GM06990 (cell line): Measurements from ENCODE around the gene IGHMBP2.

Source experiments
- DNase-seq: peaks from one replicate; pipeline ENCODE4 v3.0.0-alpha.2; 2011; ENCODE audit not compliant: insufficient read length; ENCODE audit errors: extremely low read depth
- H3K27me3 ChIP-seq: replicated peaks from 2 replicates; pipeline ENCODE4 v1.6.0; 2011; ENCODE audit warnings: low read length; ENCODE audit not compliant: control insufficient read depth, insufficient read depth
- H3K36me3 ChIP-seq: 2 replicates; pipeline ENCODE4 v1.5.1; 2011; ENCODE audit warnings: low read length; ENCODE audit not compliant: control insufficient read depth, insufficient read depth
- H3K4me3 ChIP-seq: replicated peaks from 2 replicates; pipeline ENCODE4 v1.5.1; 2011; ENCODE audit warnings: low read depth, mild to moderate bottlenecking, control low read depth, low read length
- TF ChIP-seq, protein P1 (sequence below): IDR thresholded peaks from 2 replicates; pipeline ENCODE4 v1.5.1; 2011; ENCODE audit warnings: low read length, control low read depth, mild to moderate bottlenecking, inconsistent platforms; ENCODE audit not compliant: insufficient read depth, poor library complexity, severe bottlenecking

The IGHMBP2 gene

DNA sequence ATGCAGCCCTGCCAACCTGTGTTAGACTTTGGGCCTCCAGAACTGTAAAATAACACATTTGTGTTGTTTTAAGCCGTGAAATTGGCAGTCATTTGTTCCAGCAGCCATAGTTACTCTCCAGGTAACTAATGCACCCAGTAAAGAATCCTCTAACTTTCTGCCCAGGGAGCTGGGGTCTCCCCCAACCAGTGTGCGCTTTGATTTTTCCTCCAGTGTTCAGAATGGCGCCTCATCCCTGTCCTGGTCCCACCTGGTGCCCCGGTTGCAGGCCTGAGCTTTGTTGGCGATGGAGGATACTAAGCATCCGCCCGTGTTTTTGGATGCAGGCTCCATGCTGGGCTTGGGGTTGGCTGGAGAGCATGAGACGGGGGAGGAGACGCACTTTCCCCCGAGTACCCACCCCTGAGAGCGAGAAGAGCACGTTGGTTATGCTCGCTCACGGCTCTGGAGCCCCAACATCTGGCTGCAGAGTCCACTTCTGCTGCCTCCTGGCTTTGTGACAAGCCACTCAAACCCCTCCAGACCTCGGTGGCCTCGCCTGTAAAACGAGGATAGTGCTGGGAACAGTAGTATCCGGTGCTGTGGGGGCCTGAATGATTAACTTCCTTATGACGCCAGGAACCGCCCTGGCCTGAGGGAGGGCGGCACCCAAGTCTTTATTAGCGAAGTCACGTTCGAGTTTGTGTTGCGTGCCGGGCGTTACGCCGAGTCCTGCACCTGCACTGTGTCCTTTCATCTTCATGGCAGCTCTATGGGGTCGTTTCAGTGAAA lies 51.3 kb downstream of the IGHMBP2 start:
- DNase-seq = no peak
- TF ChIP-seq, protein P1, sequence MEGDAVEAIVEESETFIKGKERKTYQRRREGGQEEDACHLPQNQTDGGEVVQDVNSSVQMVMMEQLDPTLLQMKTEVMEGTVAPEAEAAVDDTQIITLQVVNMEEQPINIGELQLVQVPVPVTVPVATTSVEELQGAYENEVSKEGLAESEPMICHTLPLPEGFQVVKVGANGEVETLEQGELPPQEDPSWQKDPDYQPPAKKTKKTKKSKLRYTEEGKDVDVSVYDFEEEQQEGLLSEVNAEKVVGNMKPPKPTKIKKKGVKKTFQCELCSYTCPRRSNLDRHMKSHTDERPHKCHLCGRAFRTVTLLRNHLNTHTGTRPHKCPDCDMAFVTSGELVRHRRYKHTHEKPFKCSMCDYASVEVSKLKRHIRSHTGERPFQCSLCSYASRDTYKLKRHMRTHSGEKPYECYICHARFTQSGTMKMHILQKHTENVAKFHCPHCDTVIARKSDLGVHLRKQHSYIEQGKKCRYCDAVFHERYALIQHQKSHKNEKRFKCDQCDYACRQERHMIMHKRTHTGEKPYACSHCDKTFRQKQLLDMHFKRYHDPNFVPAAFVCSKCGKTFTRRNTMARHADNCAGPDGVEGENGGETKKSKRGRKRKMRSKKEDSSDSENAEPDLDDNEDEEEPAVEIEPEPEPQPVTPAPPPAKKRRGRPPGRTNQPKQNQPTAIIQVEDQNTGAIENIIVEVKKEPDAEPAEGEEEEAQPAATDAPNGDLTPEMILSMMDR = no peak

DNA sequence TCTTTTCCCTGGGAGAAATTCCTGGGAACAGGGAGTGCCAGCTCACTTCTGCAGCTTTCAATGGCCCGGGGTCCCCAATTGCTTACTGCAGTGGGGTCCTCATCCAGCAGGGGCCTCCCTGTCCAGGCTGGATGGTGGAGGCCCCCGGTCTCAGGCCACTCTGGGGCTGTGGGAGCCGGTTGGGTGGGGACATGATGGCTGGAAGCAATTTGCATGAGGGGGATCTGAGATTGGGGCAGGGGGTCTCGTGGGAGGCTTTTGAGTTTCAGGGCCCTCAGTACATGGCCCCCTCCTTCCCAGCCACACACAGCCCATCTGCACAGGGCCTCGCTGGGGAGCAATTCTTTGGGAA lies 51.9 kb downstream of the IGHMBP2 start:
- no peak for DNase-seq
- H3K4me3 ChIP-seq = no peak overlapping the region
- TF ChIP-seq, protein P1 = no peak
- no peaks in the 10 kb centered on the region for H3K27me3 ChIP-seq
- H3K36me3 ChIP-seq = no peaks in the 10 kb centered on the region

More for the DNA sequence above, 51.3 kb downstream of the IGHMBP2 start:
- Histone ChIP-seq H3K27me3 (no peaks in the 10 kb centered on the region), H3K36me3 (no peaks in the 10 kb centered on the region), H3K4me3 (no peak overlapping the region)

DNA sequence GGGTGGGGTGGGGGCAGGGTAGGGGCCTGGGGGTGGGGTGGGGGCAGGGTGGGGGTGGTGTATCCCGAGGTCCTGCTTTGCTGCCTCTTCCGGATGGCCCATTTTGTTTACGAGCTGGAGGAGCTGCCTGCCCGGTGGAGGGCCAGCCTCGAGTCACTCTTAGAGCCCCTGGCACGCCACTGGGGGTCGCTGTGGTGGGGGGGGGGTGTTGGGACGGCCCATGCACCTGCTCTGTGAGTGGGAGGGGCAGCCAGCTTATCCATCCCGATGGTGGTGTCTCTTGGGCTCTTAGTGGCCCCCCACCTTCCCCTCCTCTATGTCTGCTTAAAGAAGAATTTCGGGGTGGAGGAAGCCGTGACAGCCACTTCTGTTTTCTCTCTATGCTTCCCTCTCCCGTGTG lies 52.5 kb downstream of the IGHMBP2 start:
- TF ChIP-seq, protein P1 = peak; percentile 50
- H3K27me3 ChIP-seq = no peaks in the 10 kb centered on the region
- H3K36me3 ChIP-seq = no peaks in the 10 kb centered on the region
- H3K4me3 ChIP-seq = no peak overlapping the region
- DNase-seq = peak; percentile 33

DNA sequence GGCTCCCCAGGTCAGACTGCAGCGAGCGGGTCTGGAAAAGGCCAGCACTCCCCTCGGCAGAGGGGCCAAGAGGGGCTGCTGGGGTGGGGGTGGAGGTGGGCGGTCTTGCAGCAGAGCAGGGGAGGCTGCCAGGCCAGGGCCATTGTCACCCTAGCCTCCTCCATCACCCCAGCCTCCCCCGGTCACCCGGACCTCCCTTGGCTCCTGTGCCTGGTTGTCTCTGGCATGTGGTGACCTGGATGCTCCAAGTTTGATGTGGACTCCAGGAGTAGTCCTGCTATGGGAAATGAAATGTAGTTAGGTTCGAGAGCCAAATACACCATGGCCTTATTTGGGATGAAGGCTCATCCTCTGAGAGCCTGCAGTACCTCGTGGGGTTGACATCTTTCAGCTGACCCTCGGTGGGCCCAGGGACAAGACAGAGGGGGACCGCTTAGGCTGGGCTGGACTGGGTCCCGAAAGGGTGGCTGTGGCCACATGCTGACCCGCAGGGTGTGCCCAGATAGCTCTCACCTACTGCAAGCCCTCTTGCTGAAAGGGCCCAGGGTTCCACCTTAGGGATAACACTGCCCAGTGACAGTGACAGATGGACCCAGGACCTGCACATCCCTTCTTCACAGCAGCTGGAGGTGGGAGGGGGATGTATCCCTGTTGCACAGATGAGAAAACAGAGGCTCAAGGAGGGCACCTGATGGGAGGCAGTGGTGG lies 53.0 kb downstream of the IGHMBP2 start:
- Histone ChIP-seq H3K27me3 (no peaks in the 10 kb centered on the region), H3K36me3 (no peaks in the 10 kb centered on the region), H3K4me3 (no peak overlapping the region)
- TF ChIP-seq, protein P1 = no peak
- DNase-seq = no peak

DNA sequence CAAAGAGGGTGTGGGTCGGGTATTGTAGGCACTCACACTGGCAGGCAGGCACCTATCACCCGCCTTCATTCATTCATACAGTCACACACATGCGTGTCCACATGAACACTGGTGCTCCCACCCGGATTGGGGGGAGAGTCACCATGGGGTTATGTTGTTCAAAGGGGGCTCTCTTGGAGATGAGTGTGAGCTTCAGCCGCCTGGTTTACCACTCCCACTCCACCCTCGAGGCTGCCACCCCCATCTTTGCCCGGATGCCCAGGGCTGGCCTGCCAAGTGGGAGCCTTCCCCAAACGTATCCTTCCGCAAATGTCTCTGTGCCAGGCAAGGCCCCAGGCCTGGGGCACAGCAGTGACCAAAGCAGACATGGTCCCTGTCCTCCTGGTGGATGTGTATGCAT lies 54.5 kb downstream of the IGHMBP2 start:
- H3K36me3 ChIP-seq = no peaks in the 10 kb centered on the region
- TF ChIP-seq, protein P1 = no peak
- no peak overlapping the region for H3K4me3 ChIP-seq
- no peak for DNase-seq
- H3K27me3 ChIP-seq = no peaks in the 10 kb centered on the region
